ENCODE data around the gene IL31RA.
A peak's percentile ranks its signal among the peaks of the same experiment; 100 is the strongest.

The IL31RA gene

DNA sequence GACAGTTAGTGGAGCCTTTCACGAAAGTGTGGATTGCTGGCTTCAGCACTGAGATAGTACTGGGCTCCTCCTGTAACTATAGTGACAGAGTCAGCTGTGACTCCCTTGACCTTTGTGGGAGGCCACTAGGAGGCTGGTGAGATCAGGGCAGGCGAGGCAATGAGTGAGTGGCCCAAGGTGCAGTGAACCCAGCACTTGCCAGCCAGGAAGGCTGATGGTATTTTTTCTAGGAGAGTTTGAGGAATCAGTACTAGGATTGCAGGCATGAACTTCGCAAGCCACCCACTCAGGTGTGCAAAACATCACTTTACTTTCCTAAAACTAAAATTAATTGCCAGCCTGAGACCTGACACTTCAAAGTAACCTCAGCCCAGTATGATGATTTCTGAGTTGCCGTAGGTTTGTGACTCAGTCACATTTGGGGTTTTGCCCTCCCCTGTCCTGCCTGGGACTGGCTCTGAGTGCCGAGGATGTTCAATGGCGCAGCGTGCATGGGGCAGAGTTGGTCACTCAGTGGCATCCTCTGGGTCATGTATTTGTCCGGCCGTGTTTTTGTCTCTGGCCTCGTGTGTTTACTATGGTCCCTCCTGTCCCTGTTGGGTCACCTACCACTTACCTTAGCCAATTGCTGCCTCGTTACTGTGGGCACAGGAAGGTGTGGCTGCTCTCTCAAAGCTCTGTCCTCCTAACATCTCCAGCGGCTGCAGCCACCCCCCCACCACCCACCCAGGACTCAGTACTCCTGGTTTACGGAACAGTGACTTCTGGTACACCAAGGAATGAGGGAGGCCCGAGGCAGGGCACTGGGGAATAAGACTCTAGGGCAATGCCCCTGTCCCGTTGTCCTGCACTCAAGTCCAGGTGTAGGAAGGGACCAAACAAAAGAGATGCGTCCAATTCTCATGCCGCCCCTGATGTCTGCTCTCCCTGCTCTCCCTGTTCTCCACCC is 67.2 kb downstream of the IL31RA start:
- DNase-seq (ENCODE audit: low read depth, low spot score) = no peak
- no peak overlapping the region for H3K4me3 ChIP-seq (ENCODE audit: low read length)

DNA sequence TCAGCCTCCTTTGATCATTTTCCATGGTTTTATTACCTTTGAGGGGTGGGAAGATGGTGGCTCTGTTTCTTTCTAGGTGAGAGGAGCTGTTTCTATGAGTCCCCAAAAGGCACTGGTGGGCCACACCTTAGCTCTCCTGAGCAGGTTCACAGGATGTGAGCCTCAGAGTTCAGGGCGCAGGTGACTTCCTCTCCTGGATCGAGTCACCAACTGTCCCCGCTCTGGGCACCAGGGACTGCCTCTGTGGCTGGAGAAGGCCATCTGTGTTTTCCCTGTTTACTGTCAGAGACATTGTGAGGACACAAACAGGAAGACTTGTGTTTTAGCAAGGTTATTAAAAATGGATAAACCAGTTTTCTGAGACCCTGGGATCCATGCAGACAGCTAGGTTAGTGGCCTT is 68.5 kb downstream of the IL31RA start:
- no peak overlapping the region for H3K4me3 ChIP-seq (ENCODE audit: low read length)
- DNase-seq (ENCODE audit: low read depth, low spot score) = no peak

DNA sequence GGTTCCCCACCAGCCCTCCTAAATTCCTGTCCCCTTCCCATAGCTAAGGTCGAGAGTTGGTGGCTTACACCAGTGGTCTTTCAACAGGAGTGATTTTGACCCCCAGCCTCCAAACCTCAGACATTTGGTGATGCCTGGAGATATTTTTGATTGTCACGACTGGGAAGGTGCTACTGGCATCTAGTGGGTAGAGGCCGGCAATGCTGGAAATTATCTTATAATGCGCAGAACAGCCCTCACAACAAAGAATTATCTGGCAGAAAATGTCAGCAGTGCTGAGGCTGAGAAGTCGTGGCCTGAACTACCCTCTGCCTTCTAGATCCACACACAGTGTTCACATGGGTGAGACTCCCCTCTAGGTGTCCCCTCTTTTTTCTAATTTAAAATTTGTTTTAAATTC is 69.6 kb downstream of the IL31RA start:
- no peak overlapping the region for H3K4me3 ChIP-seq (ENCODE audit: low read length)
- DNase-seq (ENCODE audit: low read depth, low spot score) = no peak

DNA sequence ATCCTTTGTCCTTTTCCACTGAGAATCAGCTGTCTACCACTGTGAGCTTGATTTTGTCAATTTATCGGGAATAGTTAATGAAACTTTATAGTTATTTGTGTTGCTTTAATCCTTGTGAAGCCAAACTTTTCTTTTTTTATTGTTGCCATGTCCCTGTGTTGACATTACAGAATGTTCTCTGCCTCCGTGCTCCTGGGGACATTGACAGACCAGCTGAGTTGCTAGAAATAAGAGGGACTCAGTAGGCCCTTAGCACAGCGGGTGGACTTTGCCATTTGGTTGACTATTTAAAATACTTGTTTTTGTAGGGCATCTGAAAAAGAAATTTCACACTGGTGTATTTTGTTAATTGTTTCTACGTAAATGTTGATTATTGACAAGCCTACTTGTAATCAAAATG is 70.5 kb downstream of the IL31RA start:
- H3K4me3 ChIP-seq (ENCODE audit: low read length) = no peak overlapping the region
- no peak for DNase-seq (ENCODE audit: low read depth, low spot score)

DNA sequence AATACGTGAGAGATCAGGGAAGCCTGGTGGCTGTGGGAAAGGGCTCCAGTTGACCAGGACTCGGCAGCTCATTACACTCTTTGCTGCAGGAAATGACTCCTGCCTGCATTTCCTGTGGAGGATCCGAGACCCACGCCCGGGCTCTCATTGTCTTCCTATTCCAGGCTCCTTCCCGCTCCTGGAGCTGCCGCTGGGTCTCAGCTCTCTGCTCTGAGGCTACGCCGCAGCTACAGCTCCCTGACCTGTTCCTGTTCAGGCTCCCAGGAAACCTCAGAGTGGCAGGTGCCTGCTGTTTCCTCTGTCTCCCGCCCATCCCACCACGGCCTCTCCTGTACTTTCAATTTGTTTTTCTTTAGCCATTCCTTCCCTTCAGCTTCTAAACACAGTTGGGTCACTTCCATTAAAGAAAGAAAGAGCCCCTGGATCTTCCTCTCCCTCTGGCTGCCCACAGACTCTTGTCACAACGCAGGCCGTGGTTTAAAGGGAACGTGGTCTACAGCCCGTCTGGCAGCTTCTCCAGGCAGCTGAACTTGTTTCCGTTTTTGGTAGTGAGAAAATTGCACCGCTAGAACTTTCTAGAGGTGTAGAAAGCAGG is 72.1 kb downstream of the IL31RA start:
- H3K4me3 ChIP-seq (ENCODE audit: low read length) = peak overlapping the region; percentile 52
- DNase-seq (ENCODE audit: low read depth, low spot score) = peak; percentile 33

DNA sequence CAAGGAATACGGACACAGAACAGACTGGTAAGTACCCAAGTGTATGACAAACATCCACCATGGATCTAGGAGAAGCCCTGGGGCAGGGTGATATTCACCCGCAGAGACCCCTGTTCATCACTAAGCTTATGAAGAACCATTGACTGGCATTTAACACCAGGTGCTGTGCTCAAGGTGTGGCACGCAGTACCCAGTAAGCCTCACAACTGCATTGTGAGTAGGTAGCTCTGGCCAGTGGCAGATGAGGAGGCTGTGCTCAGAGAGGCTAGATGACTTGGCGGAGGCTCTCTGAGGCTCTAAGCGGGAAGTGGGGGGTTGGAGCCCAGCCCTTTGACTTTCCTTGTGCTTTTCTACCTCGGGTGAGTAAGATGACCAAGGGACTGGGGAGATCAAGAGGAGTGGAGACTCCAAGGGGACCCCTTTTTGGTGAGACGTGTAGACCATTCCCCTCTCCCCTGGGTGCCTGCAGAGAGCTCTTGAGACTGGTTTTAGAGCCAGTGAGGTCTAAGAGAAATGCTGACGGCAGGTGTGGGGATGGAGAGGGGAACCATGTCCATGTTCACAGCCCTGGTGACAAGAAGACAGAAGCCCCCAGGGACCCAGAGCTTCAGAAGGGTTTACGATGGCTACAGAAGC is 72.8 kb downstream of the IL31RA start:
- H3K4me3 ChIP-seq (ENCODE audit: low read length) = no peak overlapping the region
- no peak for DNase-seq (ENCODE audit: low read depth, low spot score)

DNA sequence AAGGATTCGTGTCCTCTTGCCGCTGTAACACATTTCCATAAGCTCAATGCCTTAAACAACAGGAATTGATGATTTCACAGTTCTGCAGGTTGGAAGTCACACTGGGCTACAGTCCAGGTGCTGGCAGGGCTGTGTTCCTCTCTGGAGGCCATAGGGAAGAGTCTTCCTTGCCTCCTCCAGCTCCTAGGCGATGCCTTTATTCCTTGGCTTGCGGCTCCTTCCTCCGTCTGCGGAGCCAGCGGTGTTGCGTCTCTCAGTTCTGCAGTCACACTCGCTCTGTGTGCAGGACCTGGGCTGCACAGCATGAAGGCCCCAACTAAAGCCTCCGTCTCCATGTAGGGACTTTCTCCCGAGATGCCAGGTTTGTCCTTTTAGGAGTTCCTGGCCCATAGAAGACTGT is 73.6 kb downstream of the IL31RA start:
- H3K4me3 ChIP-seq (ENCODE audit: low read length) = no peak overlapping the region
- DNase-seq (ENCODE audit: low read depth, low spot score) = no peak

DNA sequence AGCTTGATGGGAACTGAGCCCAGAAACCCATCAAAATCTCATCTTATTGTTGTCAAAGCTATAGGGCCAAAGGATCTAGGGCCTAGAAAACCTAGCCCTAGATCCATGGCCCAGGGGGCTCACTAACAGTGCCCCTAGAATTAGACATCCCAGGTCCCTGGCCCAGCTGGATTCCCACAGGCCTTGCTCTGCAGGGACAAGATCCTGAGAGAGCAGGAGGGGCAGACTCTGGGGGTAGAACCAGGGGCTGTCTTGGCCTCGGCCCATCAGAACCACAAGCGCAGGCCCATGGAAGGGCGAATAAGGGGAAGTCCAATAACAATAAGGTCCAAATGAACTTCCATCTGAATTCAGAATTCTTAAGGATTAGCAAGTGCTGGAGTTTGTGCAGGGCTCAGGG is 74.0 kb downstream of the IL31RA start:
- no peak for DNase-seq (ENCODE audit: low read depth, low spot score)
- H3K4me3 ChIP-seq (ENCODE audit: low read length) = no peak overlapping the region

DNA sequence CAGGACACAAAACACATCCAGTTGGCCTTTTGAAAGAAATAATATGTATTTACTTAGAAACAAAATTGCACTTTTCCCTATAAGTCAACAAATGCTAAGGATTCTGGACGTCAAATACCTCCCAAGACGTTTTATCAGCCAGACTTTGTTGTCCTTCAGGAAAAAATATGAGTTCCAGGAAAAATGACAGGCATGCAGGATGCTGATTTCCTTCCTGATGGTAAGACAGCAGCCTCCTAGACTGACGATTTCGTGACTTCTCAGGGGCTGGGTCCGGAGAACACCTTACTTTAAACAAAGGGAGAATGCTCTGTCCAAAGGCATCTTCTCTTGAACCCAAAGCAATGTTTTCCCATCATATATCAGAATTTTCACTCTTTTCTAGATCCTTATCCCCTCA is 74.6 kb downstream of the IL31RA start:
- H3K4me3 ChIP-seq (ENCODE audit: low read length) = no peak overlapping the region
- DNase-seq (ENCODE audit: low read depth, low spot score) = no peak

DNA sequence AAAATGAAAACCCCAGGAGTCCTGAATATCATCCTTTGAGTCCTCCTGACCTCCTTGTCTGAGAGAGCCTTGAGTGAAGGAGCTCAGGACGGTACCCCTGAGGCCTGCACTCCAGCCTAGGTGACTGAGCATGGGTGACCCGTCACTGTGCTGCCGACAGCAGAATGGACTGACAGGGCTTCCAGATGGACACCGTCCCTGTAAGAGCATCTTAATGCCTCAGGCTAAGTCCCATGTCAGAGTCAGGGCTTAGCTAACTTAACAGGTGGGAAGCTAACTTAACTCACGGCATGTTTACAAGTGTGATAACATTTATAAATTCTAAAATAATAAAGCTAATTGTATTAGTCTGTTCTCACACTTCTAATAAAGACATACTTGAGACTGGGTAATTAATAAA is 75.3 kb downstream of the IL31RA start:
- H3K4me3 ChIP-seq (ENCODE audit: low read length) = no peak overlapping the region
- no peak for DNase-seq (ENCODE audit: low read depth, low spot score)

DNA sequence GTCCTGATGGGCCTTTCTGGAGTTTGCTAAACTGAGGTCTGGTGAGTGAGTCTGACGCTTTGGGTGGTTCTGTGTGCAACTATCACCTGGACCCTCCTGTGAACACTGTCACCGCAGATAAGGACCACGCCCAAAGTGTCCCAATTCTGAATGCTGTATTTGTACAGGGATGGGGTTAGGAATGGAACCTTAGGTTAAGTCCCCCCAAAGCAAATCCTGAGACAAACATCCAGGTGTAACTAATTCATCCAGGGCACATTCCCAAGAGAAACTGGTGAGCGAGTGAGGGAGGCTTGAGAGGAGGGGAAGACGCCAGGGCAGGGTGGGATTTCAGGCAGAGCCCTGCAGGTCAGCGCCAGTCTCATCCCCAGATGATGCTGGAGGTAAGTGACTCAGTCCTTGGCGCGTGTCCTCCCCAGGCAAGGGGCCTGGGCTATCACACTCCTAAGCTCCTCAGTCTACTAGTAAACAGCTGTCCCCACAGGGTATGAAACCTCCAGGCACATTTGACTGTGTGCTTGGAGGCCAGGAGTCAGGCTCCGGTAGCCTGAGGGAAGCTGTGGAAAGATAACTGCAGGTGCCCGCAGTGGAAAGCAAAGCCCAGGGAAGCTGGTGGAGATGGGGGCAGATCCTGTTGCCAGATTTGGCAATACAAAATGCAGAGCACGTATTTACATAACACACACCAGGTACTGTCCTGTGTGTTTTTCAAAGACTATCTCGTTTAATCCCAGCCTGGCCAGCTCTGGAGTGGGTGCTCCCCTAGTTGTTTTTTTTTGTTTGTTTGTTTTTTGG is 76.9 kb downstream of the IL31RA start:
- DNase-seq (ENCODE audit: low read depth, low spot score) = no peak
- H3K4me3 ChIP-seq (ENCODE audit: low read length) = no peak overlapping the region

DNA sequence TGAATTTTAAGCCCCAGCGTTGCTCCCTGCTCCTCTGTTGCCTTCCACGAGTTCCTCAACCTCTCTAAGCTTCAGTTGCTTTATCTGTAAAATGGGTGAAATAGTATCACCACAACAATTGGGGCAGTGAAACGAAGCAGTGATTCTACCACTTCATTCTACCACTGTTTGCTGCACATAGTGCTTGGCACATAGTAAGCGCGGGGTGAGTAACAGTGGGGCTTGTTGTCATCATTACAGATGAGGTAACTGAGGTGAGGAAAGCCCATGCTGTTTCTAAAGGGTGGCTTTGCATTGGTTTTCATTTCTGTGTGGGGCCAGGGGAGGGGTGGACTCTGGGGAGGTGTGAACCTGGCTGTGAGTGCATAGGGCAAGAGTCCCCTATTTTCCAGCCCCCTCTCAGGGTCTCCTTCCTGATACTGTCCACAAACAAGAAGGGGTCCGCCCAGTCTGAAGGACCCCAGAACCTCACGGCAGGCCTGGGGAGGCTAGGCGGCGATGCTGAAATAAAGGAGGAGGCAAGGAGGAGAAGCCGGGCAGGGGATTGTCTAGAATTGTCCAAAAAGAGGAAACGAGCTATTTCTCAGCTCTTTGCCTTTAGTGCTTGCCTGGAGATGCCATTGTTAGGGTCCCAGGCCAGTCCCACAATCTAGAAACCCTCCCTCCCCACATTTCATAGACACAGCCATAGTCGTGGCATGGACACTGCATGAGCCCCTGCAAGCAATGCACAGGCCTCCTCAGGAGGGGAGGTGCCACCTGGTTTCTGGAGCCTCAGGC is 78.1 kb downstream of the IL31RA start:
- DNase-seq (ENCODE audit: low read depth, low spot score) = no peak
- H3K4me3 ChIP-seq (ENCODE audit: low read length) = no peak overlapping the region

DNA sequence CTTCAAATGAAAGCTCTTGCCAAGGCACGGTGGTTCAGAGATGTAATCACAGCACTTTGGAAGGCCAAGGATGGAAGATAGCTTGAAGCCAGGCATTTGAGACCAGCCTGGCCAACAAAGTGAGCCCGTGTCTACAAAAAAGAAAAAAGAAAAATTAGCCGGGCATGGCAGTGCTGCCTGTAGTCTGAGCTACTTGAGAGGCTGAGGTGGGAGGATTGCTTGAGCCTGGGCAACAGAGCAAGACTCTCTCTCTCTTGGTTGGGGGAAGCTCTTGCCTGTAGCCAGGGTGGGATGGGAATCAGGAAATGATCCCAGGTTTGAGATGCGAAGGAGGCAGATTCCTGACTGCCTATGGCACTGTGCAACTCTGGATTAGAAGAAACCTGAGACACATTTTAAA is 81.5 kb downstream of the IL31RA start:
- no peak for DNase-seq (ENCODE audit: low read depth, low spot score)

DNA sequence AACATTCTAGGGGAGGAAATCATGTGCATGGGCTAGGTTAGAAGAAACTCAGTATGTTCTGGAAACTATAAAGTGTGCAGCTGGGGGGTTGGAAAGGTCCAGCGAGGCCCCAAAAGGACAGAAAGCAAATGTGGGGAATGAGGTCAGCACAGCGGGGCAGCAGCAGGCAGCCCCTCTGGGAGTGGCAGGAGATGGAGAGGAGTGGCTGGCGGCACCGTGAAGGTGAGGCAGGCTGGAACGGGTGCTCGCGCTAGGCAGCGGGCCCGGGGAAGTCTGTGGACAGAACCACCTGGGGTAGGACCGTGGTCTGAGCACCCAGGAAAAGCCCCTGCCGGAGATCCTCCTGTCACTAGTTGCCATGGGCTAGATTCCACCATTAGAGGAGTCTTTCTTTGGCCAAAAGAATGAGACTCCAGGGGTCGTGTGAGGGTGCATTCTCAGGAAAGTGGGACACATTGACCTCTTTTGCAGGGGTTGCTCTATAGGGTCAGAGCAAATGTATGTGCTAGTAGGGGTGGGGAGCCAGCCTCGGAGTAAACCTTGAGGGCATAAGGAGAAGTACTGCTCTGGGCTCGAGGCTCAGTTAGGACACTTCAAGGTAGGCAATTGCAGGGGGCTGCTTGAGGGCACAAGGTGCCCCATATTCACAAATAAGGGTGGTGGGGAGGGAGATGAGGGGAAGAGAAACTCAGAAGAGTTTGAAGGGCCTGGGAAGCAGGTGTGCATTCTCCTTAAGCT is 82.4 kb downstream of the IL31RA start:
- H3K4me3 ChIP-seq (ENCODE audit: low read length) = no peak overlapping the region

More for the DNA sequence above, 81.5 kb downstream of the IL31RA start:
- H3K4me3 ChIP-seq (ENCODE audit: low read length) = no peak overlapping the region

DNA sequence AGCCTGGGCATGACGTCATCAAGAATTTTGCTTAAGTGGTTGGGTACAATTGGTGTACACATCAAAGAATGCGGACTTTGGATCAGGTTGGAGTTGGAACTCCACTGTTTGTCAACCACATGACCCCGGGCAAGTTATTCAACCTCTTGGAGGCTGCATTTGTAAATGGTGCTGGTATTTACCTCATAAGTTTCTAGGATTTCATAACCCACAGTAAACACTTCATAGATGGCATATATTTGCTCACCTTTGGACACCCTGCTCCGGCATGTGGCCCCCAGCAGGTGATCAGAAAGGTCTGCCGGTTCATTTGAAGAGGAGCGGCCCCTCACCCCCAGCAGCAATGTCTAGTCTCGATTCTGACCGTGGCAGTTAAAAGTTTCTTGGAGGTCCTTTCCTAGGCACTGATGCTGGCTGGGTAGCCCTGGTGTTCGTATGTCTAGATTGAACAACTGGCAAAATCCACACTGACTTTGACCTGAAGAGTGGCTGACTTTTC is 83.0 kb downstream of the IL31RA start:
- H3K4me3 ChIP-seq (ENCODE audit: low read length) = no peak overlapping the region
- no peak for DNase-seq (ENCODE audit: low read depth, low spot score)

More for the DNA sequence above, 82.4 kb downstream of the IL31RA start:
- no peak for DNase-seq (ENCODE audit: low read depth, low spot score)

DNA sequence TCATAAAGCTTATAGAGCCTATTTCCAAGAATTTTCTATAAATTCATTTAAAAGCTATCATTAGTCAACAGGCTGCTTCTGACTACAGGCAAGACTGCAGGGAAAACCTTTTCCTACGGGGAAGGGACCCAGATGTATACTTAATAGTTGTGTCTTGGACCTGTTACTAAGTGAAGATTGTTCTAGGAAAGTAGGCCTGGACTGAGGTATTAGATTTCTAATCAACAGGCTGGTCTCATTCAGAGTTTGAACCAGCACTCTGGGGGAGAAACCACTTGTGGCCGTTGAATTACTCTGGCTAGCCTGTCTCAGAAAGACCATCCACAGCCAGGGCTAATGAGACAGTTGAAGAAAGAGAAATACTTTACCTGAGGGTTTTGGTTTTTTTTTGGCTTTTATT is 83.6 kb downstream of the IL31RA start:
- DNase-seq (ENCODE audit: low read depth, low spot score) = no peak
- no peak overlapping the region for H3K4me3 ChIP-seq (ENCODE audit: low read length)

DNA sequence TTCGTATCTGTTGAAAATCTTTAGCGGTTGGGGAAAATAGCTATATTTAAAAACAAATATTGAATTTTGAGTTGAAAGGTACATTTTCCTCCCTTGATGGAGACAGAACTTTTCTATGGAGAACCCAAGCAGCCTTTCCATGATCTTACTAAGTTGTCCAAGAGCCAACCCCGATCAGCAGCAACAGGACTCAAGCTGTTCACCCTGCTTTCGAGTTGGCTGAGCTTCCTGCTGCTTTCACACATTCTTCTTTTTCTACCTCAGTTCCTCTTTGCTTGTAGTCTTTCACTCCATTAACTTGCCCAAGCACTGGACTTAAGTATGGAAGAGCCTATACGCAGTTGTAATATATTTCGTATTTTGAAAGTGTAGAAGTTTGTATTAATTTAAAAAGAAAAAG is 84.2 kb downstream of the IL31RA start:
- DNase-seq (ENCODE audit: low read depth, low spot score) = no peak
- no peak overlapping the region for H3K4me3 ChIP-seq (ENCODE audit: low read length)

DNA sequence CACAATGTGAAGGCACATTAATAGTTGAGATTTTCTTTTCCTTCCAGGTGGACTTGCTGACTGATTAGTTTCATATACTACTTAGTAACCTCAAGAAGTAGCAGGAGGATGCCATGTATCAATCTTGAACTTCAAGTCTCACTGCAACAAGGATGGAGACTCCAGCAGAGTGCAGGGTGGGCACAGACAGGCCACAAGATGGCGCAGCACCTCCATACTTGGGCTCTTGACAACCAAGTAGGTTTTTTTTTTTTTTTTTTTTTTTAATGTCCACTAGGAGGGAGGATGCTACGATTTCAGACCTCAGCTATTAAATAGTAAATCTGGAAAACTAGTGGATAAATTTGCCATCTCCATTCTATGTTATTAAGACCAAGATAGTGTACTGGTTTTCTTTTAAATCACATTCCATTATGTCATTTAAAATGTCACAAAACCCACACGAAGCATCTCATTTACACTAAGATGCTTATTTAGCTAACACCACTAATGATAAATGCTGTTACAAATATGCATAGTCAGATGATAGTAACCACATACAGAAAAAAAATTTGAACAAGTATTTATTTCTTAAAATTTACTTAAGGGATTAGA is 85.0 kb downstream of the IL31RA start:
- peak; percentile 83 for DNase-seq (ENCODE audit: low read depth, low spot score)
- H3K4me3 ChIP-seq (ENCODE audit: low read length) = no peak overlapping the region

Data from Jurkat, Clone E6-1 (cell line).